GM23338 (cell line): ENCODE measurements around the gene MRPS26. TPM values are rescaled to one million over a fixed set of nuclear protein-coding genes. Genes with fewer than 3 reads are reported as not detected.

Experiments
- ATAC-seq: fragments of 200-7000 bp; cut with Tn5 transposase; 3 replicates; pipeline ENCODE4 v1.9.1; 2020
- DNase-seq: peaks from one replicate; pipeline ENCODE4 v3.0.0-alpha.2; 2015; ENCODE audit warnings: low spot score
- H2AFZ ChIP-seq: fragments of 200-600 bp; sonication (generic); 2 replicates; pipeline ENCODE4 v1.8.0; 2016; ENCODE audit warnings: antibody characterized with exemption, mild to moderate bottlenecking, moderate library complexity
- H3F3A ChIP-seq: fragments of 200-600 bp; sonication (generic); replicated peaks from 2 replicates; pipeline ENCODE4 v1.8.0; 2017; ENCODE audit warnings: antibody characterized with exemption, mixed run types, low read depth
- H3K27ac ChIP-seq: fragments of 200-600 bp; sonication (generic); 2 replicates; pipeline ENCODE4 v1.6.1; 2016; ENCODE audit warnings: low read depth
- H3K27me3 ChIP-seq: fragments of 200-600 bp; sonication (generic); 2 replicates; pipeline ENCODE4 v1.8.0; 2016; ENCODE audit warnings: mild to moderate bottlenecking, mixed run types, moderate library complexity; ENCODE audit not compliant: insufficient read depth
- H3K36me3 ChIP-seq: fragments of 200-600 bp; sonication (generic); 2 replicates; pipeline ENCODE4 v1.8.0; 2016; ENCODE audit warnings: mild to moderate bottlenecking; ENCODE audit not compliant: insufficient read depth
- H3K4me1 ChIP-seq: fragments of 200-600 bp; sonication (generic); 2 replicates; pipeline ENCODE4 v1.8.0; 2016; ENCODE audit warnings: mild to moderate bottlenecking, moderate library complexity; ENCODE audit not compliant: insufficient read depth
- H3K4me2 ChIP-seq: fragments of 200-600 bp; sonication (generic); 2 replicates; pipeline ENCODE4 v1.7.1; 2017; ENCODE audit warnings: mixed run types
- H3K4me3 ChIP-seq: fragments of 200-600 bp; sonication (generic); 2 replicates; pipeline ENCODE4 v1.6.1; 2016; ENCODE audit warnings: mixed run types
- H3K79me2 ChIP-seq: fragments of 200-600 bp; sonication (generic); replicated peaks from 2 replicates; pipeline ENCODE4 v1.8.0; 2017; ENCODE audit warnings: mild to moderate bottlenecking; ENCODE audit not compliant: insufficient read depth
- H3K9me2 ChIP-seq: fragments of 200-600 bp; sonication (generic); 2 replicates; pipeline ENCODE4 v1.8.0; 2017; ENCODE audit not compliant: insufficient read depth
- H4K20me1 ChIP-seq: fragments of 200-600 bp; sonication (generic); replicated peaks from 2 replicates; pipeline ENCODE4 v1.8.0; 2017; ENCODE audit warnings: mild to moderate bottlenecking; ENCODE audit not compliant: insufficient read depth
- H3K27ac Mint-ChIP-seq: 2 replicates; pipeline ENCODE4 v1.8.0; 2020; ENCODE audit warnings: inconsistent platforms, mild to moderate bottlenecking, moderate library complexity, mixed read lengths
- H3K27me3 Mint-ChIP-seq: 3 replicates; pipeline ENCODE4 v1.8.0; 2022; ENCODE audit warnings: low read depth, mild to moderate bottlenecking, moderate library complexity, mixed read lengths, inconsistent platforms; ENCODE audit not compliant: insufficient read depth, poor library complexity
- H3K36me3 Mint-ChIP-seq: 3 replicates; pipeline ENCODE4 v1.8.0; 2021; ENCODE audit warnings: low read depth, mild to moderate bottlenecking, inconsistent platforms, moderate library complexity, mixed read lengths
- H3K4me1 Mint-ChIP-seq: 3 replicates; pipeline ENCODE4 v1.8.0; 2020; ENCODE audit warnings: mild to moderate bottlenecking, inconsistent platforms, mixed read lengths
- H3K4me3 Mint-ChIP-seq: 3 replicates; pipeline ENCODE4 v1.8.0; 2021; ENCODE audit warnings: moderate library complexity, mild to moderate bottlenecking, inconsistent platforms, mixed read lengths
- H3K9me3 Mint-ChIP-seq: 3 replicates; pipeline ENCODE4 v1.8.0; 2020; ENCODE audit warnings: moderate library complexity, mild to moderate bottlenecking, inconsistent platforms, mixed read lengths
- CREB1 ChIP-seq: fragments of 250-450 bp; sonication (Bioruptor Pico); IDR thresholded peaks from 2 replicates; pipeline ENCODE4 v1.5.0; 2020; ENCODE audit warnings: low read depth, mild to moderate bottlenecking, moderate library complexity
- CTCF ChIP-seq, 2 experiments: fragments of 200-600 bp in 1 of 2; sonication (generic) in 1 of 2; conservative IDR thresholded peaks; 2 replicates each; pipeline versions ENCODE4 v1.5.1 to v1.6.1; 2016 to 2017; ENCODE audit warnings: antibody characterized with exemption in 2 of 2, low read depth in 2 of 2, mild to moderate bottlenecking in 2 of 2, moderate library complexity in 1 of 2
- ETS1 ChIP-seq: IDR thresholded peaks from 2 replicates; pipeline ENCODE4 v1.6.1; 2016; ENCODE audit warnings: antibody characterized with exemption
- EZH2 ChIP-seq: fragments of 200-600 bp; sonication (generic); IDR thresholded peaks from one replicate; pipeline ENCODE4 v1.8.0; 2017; ENCODE audit warnings: antibody characterized with exemption, mild to moderate bottlenecking, low read depth; ENCODE audit not compliant: unreplicated experiment
- EZH2phosphoT487 ChIP-seq: fragments of 200-600 bp; sonication (generic); IDR thresholded peaks from one replicate; pipeline ENCODE4 v1.8.1; 2018; ENCODE audit warnings: antibody characterized with exemption; ENCODE audit not compliant: unreplicated experiment
- JUNB ChIP-seq: IDR thresholded peaks from one replicate; pipeline ENCODE4 v1.6.1; 2016; ENCODE audit warnings: antibody characterized with exemption; ENCODE audit not compliant: unreplicated experiment
- NANOG ChIP-seq: IDR thresholded peaks from 2 replicates; pipeline ENCODE4 v1.6.1; 2016; ENCODE audit warnings: antibody characterized with exemption, borderline replicate concordance
- POLR2AphosphoS5 ChIP-seq: IDR thresholded peaks from 2 replicates; pipeline ENCODE4 v1.6.1; 2016; ENCODE audit warnings: antibody characterized with exemption, low read depth
- STAT1 ChIP-seq: IDR thresholded peaks from one replicate; pipeline ENCODE4 v1.6.1; 2016; ENCODE audit warnings: antibody characterized with exemption; ENCODE audit not compliant: unreplicated experiment
- ZNF331 ChIP-seq: fragments of 250-450 bp; sonication (Bioruptor Pico); IDR thresholded peaks from 2 replicates; pipeline ENCODE4 v1.5.0; 2020; ENCODE audit warnings: low read depth, mild to moderate bottlenecking, moderate library complexity
- ZNF462 ChIP-seq: fragments of 250-450 bp; sonication (Bioruptor Pico); IDR thresholded peaks from 2 replicates; pipeline ENCODE4 v1.5.0; 2020; ENCODE audit warnings: mild to moderate bottlenecking, moderate library complexity
- polyA plus RNA-seq: library from polyadenylated mRNA; unstranded; fragments of >200 nt; fragmentation: Nextera tagmentation; extraction: Ambion mirVana; gene quantifications from 2 replicates; pipeline ENCODE4 v1.2.1, GENCODE V29; 2016
- total RNA-seq: library from RNA; depleted of rRNA; stranded (reverse); fragments of >200 nt; shearing (Covaris generic); gene quantifications from 2 replicates; pipeline ENCODE4 v1.2.3, GENCODE V29; 2014

MRPS26 gene
- total and polyA plus RNA-seq, 2 experiments from 2014 or later = 105 to 154 TPM

GRCh38 chr20:3071610-3072529 is 26.0 kb downstream of the MRPS26 start, which contains the start of gene OXT:
OXT (plus strand) TSS chr20:3071620; CDS start chr20:3071656, 36 bp downstream.
- H3K4me3 ChIP-seq = peak within 1 kb of the TSS; percentile 64
- DNase-seq (peak; percentile 81), ATAC-seq (peak; percentile 78)
- H3K27me3 Mint-ChIP-seq = peaks cover 36% of the 10 kb centered on the region
- TF ChIP-seq EZH2phosphoT487 (no peak), STAT1 (no peak), EZH2 (peak; percentile 38), ETS1 (no peak), JUNB (no peak), ZNF331 (no peak), CREB1 (CRISPR knock-in tag) (0 out of 2 replicates have a peak, but pooled peaks have one; percentile 5), NANOG (no peak), POLR2AphosphoS5 (peak; percentile 42), CTCF (conservative IDR thresholded peaks at IDR 0.05; ENCODE audit: low read depth in 2 of 2) (no peak)
- H3K9me3 Mint-ChIP-seq = no peaks in the 10 kb centered on the region
- H3K4me1 Mint-ChIP-seq = peaks cover 23% of the 10 kb centered on the region
- no peaks in the 10 kb centered on the region for H3K36me3 ChIP-seq
- H3K36me3 Mint-ChIP-seq = no peaks in the 10 kb centered on the region
- no peak within 1 kb of the TSS for H3K27ac Mint-ChIP-seq
- H3K4me1 ChIP-seq = peaks cover 7% of the 10 kb centered on the region; the same call in 1 of the 2 replicates
- H3K27ac ChIP-seq = no peak within 1 kb of the TSS
- H3F3A ChIP-seq = 0 out of 2 replicates have a peak, but pooled peaks cover 3% of the 10 kb centered on the region
- peaks cover 42% of the 10 kb centered on the region for H3K27me3 ChIP-seq
- H3K79me2 ChIP-seq = no peaks in the 10 kb centered on the region
- peak within 1 kb of the TSS; percentile 70 for H3K4me3 Mint-ChIP-seq
- no peaks in the 10 kb centered on the region for H4K20me1 ChIP-seq
- H3K9me2 ChIP-seq = 0 out of 2 replicates have a peak, but pooled peaks cover 3% of the 10 kb centered on the region
- peak within 1 kb of the TSS; percentile 97 for H2AFZ ChIP-seq
- H3K4me2 ChIP-seq = peak within 1 kb of the TSS; percentile 79

- peak overlapping the region; percentile 64 for H3K4me3 ChIP-seq
- Mint-ChIP-seq H3K4me1 (peaks cover 23% of the 10 kb centered on the region), H3K27me3 (peaks cover 38% of the 10 kb centered on the region), H3K9me3 (no peaks in the 10 kb centered on the region), H3K36me3 (no peaks in the 10 kb centered on the region), H3K4me3 (peak overlapping the region; percentile 70), H3K27ac (no peak overlapping the region)
- peak overlapping the region; percentile 79 for H3K4me2 ChIP-seq
- peak; percentile 14 for ATAC-seq
- no peaks in the 10 kb centered on the region for H4K20me1 ChIP-seq
- 0 out of 2 replicates have a peak, but pooled peaks cover 3% of the 10 kb centered on the region for H3K9me2 ChIP-seq
- no peak for DNase-seq
- no peaks in the 10 kb centered on the region for H3K36me3 ChIP-seq
- H3K27ac ChIP-seq = no peak overlapping the region
- peak overlapping the region; percentile 97 for H2AFZ ChIP-seq
- H3K79me2 ChIP-seq = no peaks in the 10 kb centered on the region
- peaks cover 42% of the 10 kb centered on the region for H3K27me3 ChIP-seq
- 0 out of 2 replicates have a peak, but pooled peaks cover 3% of the 10 kb centered on the region for H3F3A ChIP-seq
- H3K4me1 ChIP-seq = peaks cover 7% of the 10 kb centered on the region; the same call in 1 of the 2 replicates
- TF ChIP-seq ZNF462 = no peak
- no peak for TF ChIP-seq NANOG
These were observed 26.8 kb downstream of the MRPS26 start for GRCh38 chr20:3072530-3073250.
